ENCODE results near the gene ACOXL. TPM values are rescaled to one million over a fixed set of nuclear protein-coding genes. Genes with fewer than 3 reads are reported as not detected.
A peak's percentile ranks its signal among the peaks of the same experiment; 100 is the strongest.

Gene ACOXL
- total RNA-seq, 8 experiments from 2014 or later, result 0.15 to 0.59 (median 0.20) TPM

- WGBS, 10 experiments, result 63 to 100% (median 81%) methylated on average over 2 to 8 of the region's 10 CpGs; no CpG with 5 or more reads in 3 of the 10 experiments
- Histone ChIP-seq H3K27ac (no peak overlapping the region), H3K4me3 (no peak overlapping the region), H3K4me1 (replicated peaks in 1 of 2) (peaks cover 3 to 11% of the 10 kb centered on the region in 2 donors)
- in situ Hi-C loops (cut with MboI; ENCODE audit: low pct_unique_long_range_greater_than_20kb in 2 of 9, low sequenced_read_pairs in 9 of 9, unreplicated experiment in 9 of 9), result no loop called here
- ATAC-seq (replicated peaks in 6 of 8), result peak in 5 of 8 experiments; percentile 30 to 58 (median 44)
Measured at GRCh38 chr2:111143107-111143842, 410.9 kb downstream of the ACOXL start.

- no peak for ATAC-seq (replicated peaks in 6 of 8)
- WGBS, 10 experiments, result 29 to 100% (median 67%) methylated on average over 1 of the region's 1 CpG; no CpG with 5 or more reads in 2 of the 10 experiments
- H3K4me3 ChIP-seq, result no peak overlapping the region
- H3K27ac ChIP-seq, result no peak overlapping the region
- peaks cover 3 to 11% of the 10 kb centered on the region in 2 donors for H3K4me1 ChIP-seq (replicated peaks in 1 of 2)
- in situ Hi-C loops (cut with MboI; ENCODE audit: low pct_unique_long_range_greater_than_20kb in 2 of 9, low sequenced_read_pairs in 9 of 9, unreplicated experiment in 9 of 9), result no loop called here
Measured at GRCh38 chr2:111143843-111144198, 411.4 kb downstream of the ACOXL start.

GRCh38 chr2:111145103-111145760 lies 412.9 kb downstream of the ACOXL start:
- WGBS, 10 experiments, result 68 to 100% (median 92%) methylated on average over 1 to 6 of the region's 7 CpGs; no CpG with 5 or more reads in 2 of the 10 experiments

GRCh38 chr2:111145951-111146350 lies 413.6 kb downstream of the ACOXL start:
- H3K4me1 ChIP-seq (replicated peaks in 1 of 2), result peaks cover 3 to 11% of the 10 kb centered on the region in 2 donors
- ATAC-seq (replicated peaks in 6 of 8), result no peak
- H3K4me3 ChIP-seq, result no peak overlapping the region
- in situ Hi-C loops (cut with MboI; ENCODE audit: low pct_unique_long_range_greater_than_20kb in 2 of 9, low sequenced_read_pairs in 9 of 9, unreplicated experiment in 9 of 9), result no loop called here
- WGBS, 10 experiments, result 90 to 100% (median 98%) methylated on average over 2 of the region's 2 CpGs; no CpG with 5 or more reads in 2 of the 10 experiments
- no peak overlapping the region for H3K27ac ChIP-seq

More at GRCh38 chr2:111145103-111145760, 412.9 kb downstream of the ACOXL start:
- Histone ChIP-seq H3K27ac (no peak overlapping the region), H3K4me1 (replicated peaks in 1 of 2) (peaks cover 3 to 11% of the 10 kb centered on the region in 2 donors), H3K4me3 (no peak overlapping the region)
- no peak for ATAC-seq (replicated peaks in 6 of 8)
- in situ Hi-C loops (cut with MboI; ENCODE audit: low pct_unique_long_range_greater_than_20kb in 2 of 9, low sequenced_read_pairs in 9 of 9, unreplicated experiment in 9 of 9), result no loop called here

GRCh38 chr2:111148225-111148873 lies 416.0 kb downstream of the ACOXL start:
- in situ Hi-C loops (cut with MboI; ENCODE audit: low pct_unique_long_range_greater_than_20kb in 2 of 9, low sequenced_read_pairs in 9 of 9, unreplicated experiment in 9 of 9), result no loop called here
- peaks cover 3 to 8% of the 10 kb centered on the region in 2 donors for H3K4me1 ChIP-seq (replicated peaks in 1 of 2)
- no peak overlapping the region for H3K4me3 ChIP-seq
- WGBS, 10 experiments, result 73 to 100% (median 94%) methylated on average over 1 to 3 of the region's 3 CpGs; no CpG with 5 or more reads in 5 of the 10 experiments
- ATAC-seq (replicated peaks in 6 of 8), result no peak
- H3K27ac ChIP-seq, result no peak overlapping the region

GRCh38 chr2:111148925-111149324 lies 416.6 kb downstream of the ACOXL start:
- Histone ChIP-seq H3K4me1 (replicated peaks in 1 of 2) (peaks cover 2 to 3% of the 10 kb centered on the region in 2 donors), H3K27ac (no peak overlapping the region), H3K4me3 (no peak overlapping the region)
- ATAC-seq (replicated peaks in 6 of 8), result no peak
- in situ Hi-C loops (cut with MboI; ENCODE audit: low pct_unique_long_range_greater_than_20kb in 2 of 9, low sequenced_read_pairs in 9 of 9, unreplicated experiment in 9 of 9), result no loop called here
- 80 to 100% (median 95%) methylated on average over 2 to 8 of the region's 8 CpGs; no CpG with 5 or more reads in 1 of the 10 experiments for WGBS, 10 experiments

- H3K4me3 ChIP-seq, result no peak overlapping the region
- in situ Hi-C loops (cut with MboI; ENCODE audit: low pct_unique_long_range_greater_than_20kb in 2 of 9, low sequenced_read_pairs in 9 of 9, unreplicated experiment in 9 of 9), result no loop called here
- H3K4me1 ChIP-seq (replicated peaks in 1 of 2), result no peaks in the 10 kb centered on the region
- H3K27ac ChIP-seq, result no peak overlapping the region
- WGBS, 10 experiments, result 84 to 100% (median 96%) methylated on average over 1 to 7 of the region's 7 CpGs; no CpG with 5 or more reads in 2 of the 10 experiments
- ATAC-seq (replicated peaks in 6 of 8), result no peak
Measured at GRCh38 chr2:111149882-111150455, 417.6 kb downstream of the ACOXL start.

- Histone ChIP-seq H3K27ac (no peak overlapping the region), H3K4me1 (replicated peaks in 1 of 2) (peaks cover 0 to 15% of the 10 kb centered on the region in 2 donors), H3K4me3 (no peak overlapping the region)
- 59 to 100% (median 78%) methylated on average over 1 to 6 of the region's 6 CpGs for WGBS, 10 experiments
- no peak for ATAC-seq (replicated peaks in 6 of 8)
- in situ Hi-C loops (cut with MboI; ENCODE audit: low pct_unique_long_range_greater_than_20kb in 2 of 9, low sequenced_read_pairs in 9 of 9, unreplicated experiment in 9 of 9), result no loop called here
Measured at GRCh38 chr2:111154758-111155157, 422.4 kb downstream of the ACOXL start.

GRCh38 chr2:111155610-111156009 lies 423.2 kb downstream of the ACOXL start:
- in situ Hi-C loops (cut with MboI; ENCODE audit: low pct_unique_long_range_greater_than_20kb in 2 of 9, low sequenced_read_pairs in 9 of 9, unreplicated experiment in 9 of 9), result no loop called here
- WGBS, 10 experiments, result 43 to 100% (median 58%) methylated on average over 1 of the region's 1 CpG; no CpG with 5 or more reads in 4 of the 10 experiments
- Histone ChIP-seq H3K27ac (no peak overlapping the region), H3K4me1 (replicated peaks in 1 of 2) (peaks cover 0 to 15% of the 10 kb centered on the region in 2 donors), H3K4me3 (no peak overlapping the region)
- ATAC-seq (replicated peaks in 6 of 8), result peak in 2 of 8 experiments; percentile 17 to 45

GRCh38 chr2:111156529-111156928 lies 424.2 kb downstream of the ACOXL start:
- Histone ChIP-seq H3K4me3 (no peak overlapping the region), H3K4me1 (replicated peaks in 1 of 2) (peaks cover 0 to 15% of the 10 kb centered on the region in 2 donors), H3K27ac (no peak overlapping the region)
- no peak for ATAC-seq (replicated peaks in 6 of 8)
- in situ Hi-C loops (cut with MboI; ENCODE audit: low pct_unique_long_range_greater_than_20kb in 2 of 9, low sequenced_read_pairs in 9 of 9, unreplicated experiment in 9 of 9), result no loop called here
- WGBS, 10 experiments, result 80 to 100% (median 87%) methylated on average over 1 to 8 of the region's 8 CpGs; no CpG with 5 or more reads in 4 of the 10 experiments

GRCh38 chr2:111157071-111157661 lies 424.8 kb downstream of the ACOXL start:
- 53 to 100% (median 89%) methylated on average over 1 to 4 of the region's 5 CpGs; no CpG with 5 or more reads in 2 of the 10 experiments for WGBS, 10 experiments
- ATAC-seq (replicated peaks in 6 of 8), result no peak
- peaks cover 0 to 15% of the 10 kb centered on the region in 2 donors for H3K4me1 ChIP-seq (replicated peaks in 1 of 2)
- no peak overlapping the region for H3K4me3 ChIP-seq
- no peak overlapping the region for H3K27ac ChIP-seq
- in situ Hi-C loops (cut with MboI; ENCODE audit: low pct_unique_long_range_greater_than_20kb in 2 of 9, low sequenced_read_pairs in 9 of 9, unreplicated experiment in 9 of 9), result no loop called here

- Histone ChIP-seq H3K27ac (no peak overlapping the region), H3K4me1 (replicated peaks in 1 of 2) (peaks cover 0 to 16% of the 10 kb centered on the region in 2 donors), H3K4me3 (no peak overlapping the region)
- WGBS, 10 experiments, result 57 to 100% (median 80%) methylated on average over 1 of the region's 2 CpGs; no CpG with 5 or more reads in 6 of the 10 experiments
- ATAC-seq (replicated peaks in 6 of 8), result peak in 4 of 8 experiments; percentile 18 to 52 (median 27)
- in situ Hi-C loops (cut with MboI; ENCODE audit: low pct_unique_long_range_greater_than_20kb in 2 of 9, low sequenced_read_pairs in 9 of 9, unreplicated experiment in 9 of 9), result no loop called here
Measured at GRCh38 chr2:111157798-111158197, 425.4 kb downstream of the ACOXL start.
